HepG2 (cell line): Measurements from ENCODE around the gene GBP1. TPM values are rescaled to one million over a fixed set of nuclear protein-coding genes. Genes with fewer than 3 reads are reported as not detected.

Experiments
- ATAC-seq: fragments of 200-7000 bp; cut with Tn5 transposase; 3 replicates; pipeline ENCODE4 v1.9.1; 2020; ENCODE audit warnings: mild to moderate bottlenecking, moderate library complexity
- Bru-seq: library from RNA; stranded (reverse); fragments of 400-500 nt; gene quantifications from one replicate; lab custom pipeline; 2021; lab: Mats Ljungman, UMichigan
- BruChase-seq, 2 experiments: library from RNA; stranded (reverse); fragments of 400-500 nt; gene quantifications; one replicate each; lab custom pipeline; 2021; lab: Mats Ljungman, UMichigan
- BruUV-seq: library from RNA; stranded (reverse); fragments of 400-500 nt; replicated peaks from 2 replicates; lab custom pipeline; 2021; lab: Mats Ljungman, UMichigan
- CTCF ChIA-PET: fragments of 300-600 bp; formaldehyde crosslinking; extraction: SDS; loops from one replicate; lab custom pipeline; 2021; ENCODE audit warnings: low total read pairs, inconsistent platforms, low intra/inter-chr PET ratio; lab: Yijun Ruan, JAX
- POLR2A ChIA-PET: fragments of 350-600 bp; sonication (Branson Sonifier 250); formaldehyde crosslinking; loops from one replicate; lab custom pipeline; 2020; ENCODE audit warnings: antibody characterized with exemption, inconsistent platforms; lab: Yijun Ruan, JAX
- DNase-seq: peaks from one replicate; pipeline ENCODE4 v3.0.0-alpha.2; 2015; ENCODE audit warnings: low spot score
- FAIRE-seq: peaks from 3 replicates; lab custom pipeline; 2011; peaks lifted over from hg19 to GRCh38; lab: Jason Lieb, UNC
- H2AFZ ChIP-seq: one replicate; pipeline ENCODE4 v1.6.1; 2011; ENCODE audit warnings: low read length, inconsistent platforms
- H3K27ac ChIP-seq: fragments of 300-600 bp; 3 replicates; pipeline ENCODE4 v1.8.0; 2011; ENCODE audit warnings: mixed run types, mild to moderate bottlenecking, mixed read lengths, low read length, inconsistent platforms; ENCODE audit not compliant: insufficient read depth; ENCODE audit errors: extremely low read length
- H3K27me3 ChIP-seq, 2 experiments: fragments of 200-600 bp in 1 of 2; 2 replicates in 1 of 2; 3 replicates in 1 of 2; pipeline versions ENCODE4 v1.6.0 to v1.8.0; 2011; ENCODE audit warnings: low read length in 2 of 2, mild to moderate bottlenecking in 2 of 2, moderate library complexity in 2 of 2, inconsistent platforms in 1 of 2; ENCODE audit not compliant: insufficient read depth in 2 of 2, control insufficient read depth in 1 of 2
- H3K36me3 ChIP-seq, 2 experiments: fragments of 200-600 bp in 1 of 2; replicated peaks in 1 of 2; 2 replicates in 1 of 2; 3 replicates in 1 of 2; pipeline versions ENCODE4 v1.5.1 to v1.8.0; 2011; ENCODE audit warnings: low read length in 2 of 2, inconsistent platforms in 1 of 2; ENCODE audit not compliant: insufficient read depth in 2 of 2, control insufficient read depth in 1 of 2
- H3K4me1 ChIP-seq: 2 replicates; pipeline ENCODE4 v1.5.1; 2012; ENCODE audit warnings: low read length, inconsistent platforms; ENCODE audit not compliant: insufficient read depth
- H3K4me2 ChIP-seq: 2 replicates; pipeline ENCODE4 v1.6.0; 2011; ENCODE audit warnings: low read depth, low read length, inconsistent platforms
- H3K4me3 ChIP-seq, 3 experiments: fragments of 200-600 bp in 1 of 3; sonication (generic), shearing (Covaris generic) in 1 of 3; replicated peaks in 1 of 3; 2 replicates each; pipeline ENCODE4 v1.5.1; 2011 to 2016; ENCODE audit warnings: low read length in 3 of 3, inconsistent platforms in 2 of 3, low read depth in 2 of 3, mild to moderate bottlenecking in 2 of 3, control low read depth in 1 of 3, mixed read lengths in 1 of 3; ENCODE audit not compliant: insufficient read depth in 1 of 3
- H3K79me2 ChIP-seq: one replicate; pipeline ENCODE4 v1.6.1; 2011; ENCODE audit warnings: low read length, inconsistent platforms; ENCODE audit not compliant: insufficient read depth
- H3K9ac ChIP-seq: 2 replicates; pipeline ENCODE4 v1.6.0; 2011; ENCODE audit warnings: mild to moderate bottlenecking, low read depth, low read length, inconsistent platforms; ENCODE audit not compliant: insufficient read depth
- H3K9me3 ChIP-seq: 2 replicates; pipeline ENCODE4 v1.5.1; 2012; ENCODE audit warnings: mild to moderate bottlenecking, low read length
- H4K20me1 ChIP-seq: 2 replicates; pipeline ENCODE4 v1.6.0; 2011; ENCODE audit warnings: inconsistent platforms, mild to moderate bottlenecking, low read length, moderate library complexity; ENCODE audit not compliant: insufficient read depth
- CREB1 ChIP-seq, 2 experiments: fragments of 450-650 bp in 1 of 2; IDR thresholded peaks; 2 replicates each; pipeline ENCODE4 v1.6.1; 2016 to 2017; ENCODE audit warnings: control low read depth in 1 of 2, mild to moderate bottlenecking in 1 of 2, missing compliant biosample characterization in 1 of 2, missing genetic modification characterization in 1 of 2
- EZH2 ChIP-seq: conservative IDR thresholded peaks from 2 replicates; pipeline ENCODE4 v1.6.1; 2012; ENCODE audit warnings: mild to moderate bottlenecking, low read depth, low read length, moderate library complexity
- NR1H2 ChIP-seq: sonication (generic); formaldehyde crosslinking; IDR thresholded peaks from 2 replicates; pipeline ENCODE4 v1.8.1; 2022; ENCODE audit warnings: low read depth, missing genetic modification reagents, borderline replicate concordance
- SRF ChIP-seq: IDR thresholded peaks from 2 replicates; pipeline ENCODE4 v1.6.1; 2011; ENCODE audit warnings: mild to moderate bottlenecking, low read depth, low read length, moderate library complexity
- WGBS: methylation state at CpG from one replicate; pipeline ENCODE4 v1.1.6; 2017; ENCODE audit warnings: low lambda C conversion rate; 5-methylcytosine and 5-hydroxymethylcytosine counted together
- in situ Hi-C: cut with HindIII; loops from 2 replicates; pipeline ENCODE4 v1.10.0; 2017; ENCODE audit warnings: low pct_unique_long_range_greater_than_20kb; ENCODE audit not compliant: extremely low pct_ligation_motif_present
- intact Hi-C: fragments of 100-400 bp; cut with micrococcal nuclease; formaldehyde crosslinking; loops from one replicate; pipeline ENCODE4 v1.10.0; 2022; ENCODE audit not compliant: unreplicated experiment
- long read RNA-seq, 2 experiments: library from RNA in 1 of 2; library from polyadenylated mRNA in 1 of 2; stranded (forward) in 1 of 2; unstranded in 1 of 2; transcript quantifications; one replicate each; pipeline ENCODE4 v2.0.0, GENCODE V29; 2019 to 2022
- polyA minus RNA-seq, 3 experiments: library from RNA; depleted of rRNA, polyadenylated mRNA; stranded (reverse); fragments of >200 nt; gene quantifications; 2 replicates each; pipeline ENCODE4 v1.2.3, GENCODE V29; 2011; ENCODE audit warnings: low replicate concordance in 1 of 3
- polyA plus RNA-seq, 8 experiments: library from polyadenylated mRNA; depleted of rRNA in 3 of 8; stranded (reverse) in 7 of 8; unstranded in 1 of 8; fragments of >200 nt; fragmentation: Illumina TruSeq in 4 of 8; extraction: Trizol in 4 of 8; gene quantifications; 2 replicates each; pipeline versions ENCODE4 v1.2.1 to v1.2.3, GENCODE V29; 2011 to 2016; ENCODE audit warnings: low read depth in 4 of 8, missing spikeins in 1 of 8, mixed read lengths in 1 of 8; ENCODE audit not compliant: insufficient read depth in 1 of 8
- total RNA-seq, 5 experiments: library from RNA; depleted of rRNA; stranded (reverse); fragments of >200 nt; fragmentation: Illumina TruSeq; extraction: Trizol; gene quantifications; 2 replicates each; pipeline ENCODE4 v1.2.3, GENCODE V29; 2016; ENCODE audit warnings: low read depth in 1 of 5

Gene GBP1
- 2.3 and 2.6 TPM in 2 replicates for total RNA-seq (2016; rRNA removed; fragmentation: Illumina TruSeq; extraction: Trizol)
- total RNA-seq (2016; cell fraction: cytosol; rRNA removed; fragmentation: Illumina TruSeq; extraction: Trizol; ENCODE audit: low read depth) = 0.20 and 0.35 TPM in 2 replicates
- 3.1 and 3.4 TPM in 2 replicates for total RNA-seq (2016; cell fraction: insoluble cytoplasmic fraction; rRNA removed; fragmentation: Illumina TruSeq; extraction: Trizol)
- total RNA-seq (2016; cell fraction: membrane; rRNA removed; fragmentation: Illumina TruSeq; extraction: Trizol) = 0.62 and 1.1 TPM in 2 replicates
- 5.0 and 5.5 TPM in 2 replicates for total RNA-seq (2016; cell fraction: nucleus; rRNA removed; fragmentation: Illumina TruSeq; extraction: Trizol)
- polyA plus RNA-seq (2011; rRNA removed) = 0.31 and 0.62 TPM in 2 replicates
- polyA plus RNA-seq (2011; cell fraction: cytosol; rRNA removed) = 0.07 and 0.21 TPM in 2 replicates
- 0.55 and 1.2 TPM in 2 replicates for polyA plus RNA-seq (2011; cell fraction: nucleus; rRNA removed)
- 0.88 and 1.0 TPM in 2 replicates for polyA plus RNA-seq (2012)
- 0.20 and 0.24 TPM in 2 replicates for polyA plus RNA-seq (2016; cell fraction: cytosol; fragmentation: Illumina TruSeq; extraction: Trizol; ENCODE audit: low read depth)
- 2.5 and 2.7 TPM in 2 replicates for polyA plus RNA-seq (2016; cell fraction: insoluble cytoplasmic fraction; fragmentation: Illumina TruSeq; extraction: Trizol; ENCODE audit: low read depth)
- polyA plus RNA-seq (2016; cell fraction: membrane; fragmentation: Illumina TruSeq; extraction: Trizol; ENCODE audit: low read depth) = 0.54 and 0.56 TPM in 2 replicates
- polyA plus RNA-seq (2016; cell fraction: nucleus; fragmentation: Illumina TruSeq; extraction: Trizol; ENCODE audit: insufficient read depth, low read depth) = 2.3 and 4.9 TPM in 2 replicates
- 1.4 and 8.3 TPM in 2 replicates for polyA minus RNA-seq (2011; rRNA and poly(A)+ RNA removed; ENCODE audit: low replicate concordance)
- polyA minus RNA-seq (2011; cell fraction: cytosol; rRNA and poly(A)+ RNA removed) = 2.0 TPM in 1 of 2 replicates, not detected in the other
- polyA minus RNA-seq (2011; cell fraction: nucleus; rRNA and poly(A)+ RNA removed) = 6.4 and 15.5 TPM in 2 replicates
- Bru-seq, nascent RNA = percentile 37 among the genes with signal in this experiment
- percentile 46 among the genes with signal in this experiment for BruChase-seq, experiment 1, labeled RNA remaining after a 6-hour chase
- percentile 38 among the genes with signal in this experiment for BruChase-seq, experiment 2, labeled RNA remaining after a 2-hour chase
- long read RNA-seq, experiment 1, partial matches to known transcripts = 0 of 1 reads
- long read RNA-seq, experiment 1, other reads (novel, unspliced or antisense) = 0 of 1 reads
- long read RNA-seq, experiment 2, partial matches to known transcripts = 0 of 1 reads
- long read RNA-seq, experiment 2, other reads (novel, unspliced or antisense) = 1 of 1 reads

GRCh38 chr1:89065079-89065868 lies at the start of gene GBP1:
TSS of gene GBP1 (minus strand) at chr1:89065208. CDS start at chr1:89063234, 1,974 bp downstream.
- peak within 1 kb of the TSS; percentile 66 for H2AFZ ChIP-seq
- in situ Hi-C loops (no loop called here), intact Hi-C loops (no loop called here)
- no peaks in the 10 kb centered on the region for H4K20me1 ChIP-seq
- ATAC-seq = peak; percentile 66
- peak within 1 kb of the TSS; percentile 75 for H3K4me2 ChIP-seq
- peaks cover 15% of the 10 kb centered on the region for H3K4me1 ChIP-seq
- WGBS = 29% methylated on average over 4 of the region's 4 CpGs
- ChIA-PET POLR2A (no interaction called here), CTCF (no interaction called here)
- peak; percentile 84 for TF ChIP-seq SRF
- no peak for TF ChIP-seq NR1H2 (CRISPR knock-in tag)
- TF ChIP-seq CREB1 (IDR thresholded peaks at IDR 0.05) = no peak
- TF ChIP-seq CREB1 (CRISPR knock-in tag; IDR thresholded peaks at IDR 0.05) = no peak
- no peak for TF ChIP-seq EZH2
- H3K36me3 ChIP-seq = no peaks in the 10 kb centered on the region
- no TSS peak for BruUV-seq
- no peak within 1 kb of the TSS for H3K27ac ChIP-seq
- no peaks in the 10 kb centered on the region for H3K27me3 ChIP-seq
- peak; percentile 22 for DNase-seq
- no peaks in the 10 kb centered on the region for H3K79me2 ChIP-seq
- peak within 1 kb of the TSS; percentile 50 to 69 (median 54) for H3K4me3 ChIP-seq
- peak; percentile 15 for FAIRE-seq
- H3K9ac ChIP-seq = peak within 1 kb of the TSS; percentile 46; the same call in 1 of the 2 replicates
- H3K9me3 ChIP-seq = no peaks in the 10 kb centered on the region
